ENCODE results near the gene NT5C1A.

DNA sequence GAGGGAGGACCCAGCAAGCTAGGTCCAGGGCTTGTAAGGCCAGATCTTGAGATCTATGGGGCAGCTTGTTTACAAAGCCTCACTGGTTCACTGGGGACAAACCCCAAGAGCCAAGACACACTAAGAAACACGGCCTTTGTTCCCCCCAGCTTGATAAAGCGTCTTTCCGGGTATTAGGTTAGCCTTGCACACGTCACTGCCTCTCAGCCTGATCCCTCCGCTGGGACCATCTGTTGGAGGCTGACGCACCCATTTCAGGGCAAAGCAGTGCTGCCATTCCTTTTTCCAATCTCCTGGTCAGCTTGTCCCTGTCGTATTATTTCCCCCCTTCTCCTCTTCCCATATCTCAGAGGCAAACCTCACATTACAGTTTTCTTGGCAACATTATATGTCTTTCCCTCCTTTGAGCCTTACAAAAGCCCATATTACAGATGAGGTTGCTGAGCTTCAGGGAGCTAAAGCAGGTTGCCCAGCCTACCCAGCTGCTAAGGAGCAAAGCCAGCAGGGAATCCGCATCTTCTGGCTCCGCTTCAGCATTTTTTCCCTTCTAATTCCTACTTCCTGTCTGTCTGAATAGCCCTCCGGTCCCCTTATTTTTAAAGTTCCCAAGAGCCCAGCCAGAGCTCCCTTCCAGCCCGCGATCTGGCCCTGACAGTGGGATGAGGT is 36.6 kb downstream of the NT5C1A start:
- TF ChIP-seq, protein P1, sequence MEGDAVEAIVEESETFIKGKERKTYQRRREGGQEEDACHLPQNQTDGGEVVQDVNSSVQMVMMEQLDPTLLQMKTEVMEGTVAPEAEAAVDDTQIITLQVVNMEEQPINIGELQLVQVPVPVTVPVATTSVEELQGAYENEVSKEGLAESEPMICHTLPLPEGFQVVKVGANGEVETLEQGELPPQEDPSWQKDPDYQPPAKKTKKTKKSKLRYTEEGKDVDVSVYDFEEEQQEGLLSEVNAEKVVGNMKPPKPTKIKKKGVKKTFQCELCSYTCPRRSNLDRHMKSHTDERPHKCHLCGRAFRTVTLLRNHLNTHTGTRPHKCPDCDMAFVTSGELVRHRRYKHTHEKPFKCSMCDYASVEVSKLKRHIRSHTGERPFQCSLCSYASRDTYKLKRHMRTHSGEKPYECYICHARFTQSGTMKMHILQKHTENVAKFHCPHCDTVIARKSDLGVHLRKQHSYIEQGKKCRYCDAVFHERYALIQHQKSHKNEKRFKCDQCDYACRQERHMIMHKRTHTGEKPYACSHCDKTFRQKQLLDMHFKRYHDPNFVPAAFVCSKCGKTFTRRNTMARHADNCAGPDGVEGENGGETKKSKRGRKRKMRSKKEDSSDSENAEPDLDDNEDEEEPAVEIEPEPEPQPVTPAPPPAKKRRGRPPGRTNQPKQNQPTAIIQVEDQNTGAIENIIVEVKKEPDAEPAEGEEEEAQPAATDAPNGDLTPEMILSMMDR (IDR thresholded peaks at IDR 0.05), result no peak
- no peak for TF ChIP-seq POLR2AphosphoS5 (IDR thresholded peaks at IDR 0.05)

All from gastroesophageal sphincter (tissue), 3 donors.